GM12872 (cell line): Measurements from ENCODE around the gene DDX28.

ENCODE experiments used
- CTCF ChIP-seq: IDR thresholded peaks from 3 replicates; pipeline ENCODE4 v1.5.1; 2011; ENCODE audit warnings: low read depth, mild to moderate bottlenecking, low read length, moderate library complexity; ENCODE audit not compliant: insufficient read depth

The DDX28 gene

GRCh38 chr16:67989322-67990017 lies 33.6 kb downstream of the DDX28 start:
- TF ChIP-seq CTCF, result no peak

GRCh38 chr16:67988675-67989074 lies 34.4 kb downstream of the DDX28 start:
- no peak for TF ChIP-seq CTCF

- TF ChIP-seq CTCF, result no peak
Observed at GRCh38 chr16:67987460-67988160, 35.4 kb downstream of the DDX28 start.

GRCh38 chr16:67986949-67987348 lies 36.1 kb downstream of the DDX28 start:
- TF ChIP-seq CTCF, result no peak

- TF ChIP-seq CTCF, result no peak
Observed at GRCh38 chr16:67982011-67982696, 40.9 kb downstream of the DDX28 start.

- TF ChIP-seq CTCF, result no peak
Observed at GRCh38 chr16:67979955-67980678, 42.9 kb downstream of the DDX28 start, which contains the start of gene DPEP3. TSS of gene DPEP3 (minus strand) at chr16:67980499. CDS start at chr16:67980380, 119 bp downstream.

GRCh38 chr16:67977469-67978227 lies 45.4 kb downstream of the DDX28 start:
- no peak for TF ChIP-seq CTCF
